GM23338 (cell line): ENCODE results near the gene AKIRIN2.

Experiments used
- CREB1 ChIP-seq: fragments of 250-450 bp; sonication (Bioruptor Pico); IDR thresholded peaks from 2 replicates; pipeline ENCODE4 v1.5.0; 2020; ENCODE audit warnings: low read depth, mild to moderate bottlenecking, moderate library complexity
- CTCF ChIP-seq, 2 experiments: fragments of 200-600 bp in 1 of 2; sonication (generic) in 1 of 2; conservative IDR thresholded peaks; 2 replicates each; pipeline versions ENCODE4 v1.5.1 to v1.6.1; 2016 to 2017; ENCODE audit warnings: antibody characterized with exemption in 2 of 2, low read depth in 2 of 2, mild to moderate bottlenecking in 2 of 2, moderate library complexity in 1 of 2
- EZH2 ChIP-seq: fragments of 200-600 bp; sonication (generic); IDR thresholded peaks from one replicate; pipeline ENCODE4 v1.8.0; 2017; ENCODE audit warnings: antibody characterized with exemption, mild to moderate bottlenecking, low read depth; ENCODE audit not compliant: unreplicated experiment
- EZH2phosphoT487 ChIP-seq: fragments of 200-600 bp; sonication (generic); IDR thresholded peaks from one replicate; pipeline ENCODE4 v1.8.1; 2018; ENCODE audit warnings: antibody characterized with exemption; ENCODE audit not compliant: unreplicated experiment
- NANOG ChIP-seq: IDR thresholded peaks from 2 replicates; pipeline ENCODE4 v1.6.1; 2016; ENCODE audit warnings: antibody characterized with exemption, borderline replicate concordance
- POLR2AphosphoS5 ChIP-seq: IDR thresholded peaks from 2 replicates; pipeline ENCODE4 v1.6.1; 2016; ENCODE audit warnings: antibody characterized with exemption, low read depth
- REST ChIP-seq: IDR thresholded peaks from one replicate; pipeline ENCODE4 v1.6.1; 2018; ENCODE audit warnings: antibody characterized with exemption; ENCODE audit not compliant: unreplicated experiment

GRCh38 chr6:87637106-87637505, 64.9 kb downstream of the AKIRIN2 start:
- TF ChIP-seq CTCF (conservative IDR thresholded peaks at IDR 0.05; ENCODE audit: low read depth in 2 of 2) = no peak
- TF ChIP-seq EZH2 = no peak
- TF ChIP-seq POLR2AphosphoS5 = no peak
- TF ChIP-seq CREB1 (CRISPR knock-in tag) = no peak
- no peak for TF ChIP-seq REST
- TF ChIP-seq NANOG = no peak
- TF ChIP-seq EZH2phosphoT487 = no peak
